RPMI7951 (cell line): ENCODE results near the gene XNDC1N. TPM values are rescaled to one million over a fixed set of nuclear protein-coding genes. Genes with fewer than 3 reads are reported as not detected.
A peak's percentile ranks its signal among the peaks of the same experiment; 100 is the strongest.

ENCODE experiments used
- DNase-seq: peaks from one replicate; pipeline ENCODE4 v3.0.0-alpha.2; 2012; ENCODE audit warnings: low read depth
- total RNA-seq: library from RNA; depleted of rRNA; stranded (reverse); fragments of >200 nt; shearing (Covaris generic); gene quantifications from 2 replicates; pipeline ENCODE4 v1.2.3, GENCODE V29; 2014; rRNA removed

XNDC1N gene
- 6.3 and 6.8 TPM in 2 replicates for total RNA-seq

GRCh38 chr11:71927820-71928736 lies at the start of gene XNDC1N:
Gene XNDC1N, minus strand, starts transcription at chr11:71928594. Its CDS starts 5,241 bp downstream, at chr11:71923353.
- DNase-seq, result peak; percentile 88

GRCh38 chr11:71977743-71978418 lies 49.5 kb upstream of the XNDC1N start:
- DNase-seq, result peak; percentile 51

GRCh38 chr11:71977090-71977489 lies 48.7 kb upstream of the XNDC1N start:
- no peak for DNase-seq

- DNase-seq, result no peak
Measured at GRCh38 chr11:71976551-71976950, 48.2 kb upstream of the XNDC1N start.

GRCh38 chr11:71971680-71972079 lies 43.3 kb upstream of the XNDC1N start:
- DNase-seq, result no peak

GRCh38 chr11:71964641-71965040 lies 36.2 kb upstream of the XNDC1N start:
- no peak for DNase-seq

- no peak for DNase-seq
Measured at GRCh38 chr11:71963468-71963867, 35.1 kb upstream of the XNDC1N start.

GRCh38 chr11:71962428-71963038 lies 34.1 kb upstream of the XNDC1N start:
- no peak for DNase-seq

GRCh38 chr11:71955898-71956456 lies 27.6 kb upstream of the XNDC1N start:
- DNase-seq, result no peak

- DNase-seq, result no peak
Measured at GRCh38 chr11:71951741-71952310, 23.4 kb upstream of the XNDC1N start.

GRCh38 chr11:71949034-71949433 lies 20.6 kb upstream of the XNDC1N start:
- no peak for DNase-seq

GRCh38 chr11:71948314-71949027 lies 20.1 kb upstream of the XNDC1N start:
- no peak for DNase-seq

GRCh38 chr11:71947498-71947897 lies 19.1 kb upstream of the XNDC1N start:
- DNase-seq, result no peak

- peak; percentile 50 for DNase-seq
Measured at GRCh38 chr11:71946144-71946571, 17.8 kb upstream of the XNDC1N start.

GRCh38 chr11:71940561-71941219 lies 12.3 kb upstream of the XNDC1N start:
- DNase-seq, result no peak

GRCh38 chr11:71937826-71938225 lies 9.4 kb upstream of the XNDC1N start:
- DNase-seq, result no peak

GRCh38 chr11:71936825-71937224 lies 8.4 kb upstream of the XNDC1N start:
- DNase-seq, result no peak

GRCh38 chr11:71935338-71935925 lies 7.0 kb upstream of the XNDC1N start:
- DNase-seq, result no peak

- DNase-seq, result no peak
Measured at GRCh38 chr11:71934213-71934612, 5.8 kb upstream of the XNDC1N start.
